ENCODE data around the gene TMEM52.

GRCh38 chr1:1960480-1961196, 41.6 kb upstream of the TMEM52 start:
- no peak for TF ChIP-seq CTCF (IDR thresholded peaks at IDR 0.05)
- no peak for TF ChIP-seq POLR2A (IDR thresholded peaks at IDR 0.05)

Measured in ovary (tissue), 3 donors.